ENCODE data around the gene FOXO6.

DNA sequence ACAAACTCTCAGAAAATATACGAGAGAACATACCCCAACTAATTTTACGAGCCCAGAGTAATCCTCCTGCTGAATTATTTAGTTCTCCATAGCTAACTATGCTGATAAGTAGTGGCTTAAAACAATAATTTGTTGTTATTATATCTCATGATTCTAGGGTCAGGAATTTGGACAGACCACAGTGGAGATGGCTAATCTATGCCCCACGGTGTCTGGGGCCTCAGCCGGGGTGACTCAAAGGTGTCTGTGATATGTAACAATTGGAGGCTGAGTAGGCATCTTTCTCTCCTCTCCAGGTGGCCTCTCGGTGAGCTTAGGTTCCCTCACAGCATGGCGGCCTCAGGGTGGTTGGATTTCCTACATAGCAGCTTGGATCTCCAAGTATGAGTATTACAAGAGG lies 35.4 kb upstream of the FOXO6 start:
- TF ChIP-seq, protein P1, sequence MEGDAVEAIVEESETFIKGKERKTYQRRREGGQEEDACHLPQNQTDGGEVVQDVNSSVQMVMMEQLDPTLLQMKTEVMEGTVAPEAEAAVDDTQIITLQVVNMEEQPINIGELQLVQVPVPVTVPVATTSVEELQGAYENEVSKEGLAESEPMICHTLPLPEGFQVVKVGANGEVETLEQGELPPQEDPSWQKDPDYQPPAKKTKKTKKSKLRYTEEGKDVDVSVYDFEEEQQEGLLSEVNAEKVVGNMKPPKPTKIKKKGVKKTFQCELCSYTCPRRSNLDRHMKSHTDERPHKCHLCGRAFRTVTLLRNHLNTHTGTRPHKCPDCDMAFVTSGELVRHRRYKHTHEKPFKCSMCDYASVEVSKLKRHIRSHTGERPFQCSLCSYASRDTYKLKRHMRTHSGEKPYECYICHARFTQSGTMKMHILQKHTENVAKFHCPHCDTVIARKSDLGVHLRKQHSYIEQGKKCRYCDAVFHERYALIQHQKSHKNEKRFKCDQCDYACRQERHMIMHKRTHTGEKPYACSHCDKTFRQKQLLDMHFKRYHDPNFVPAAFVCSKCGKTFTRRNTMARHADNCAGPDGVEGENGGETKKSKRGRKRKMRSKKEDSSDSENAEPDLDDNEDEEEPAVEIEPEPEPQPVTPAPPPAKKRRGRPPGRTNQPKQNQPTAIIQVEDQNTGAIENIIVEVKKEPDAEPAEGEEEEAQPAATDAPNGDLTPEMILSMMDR (IDR thresholded peaks at IDR 0.05): no peak
- no peak for TF ChIP-seq POLR2A (IDR thresholded peaks at IDR 0.05)

All from right lobe of liver (tissue), 4 donors.